ENCODE measurements around the gene PSMA5.

The PSMA5 gene

GRCh38 chr1:109368464-109368863 lies 57.8 kb downstream of the PSMA5 start:
- peak; percentile 31 for TF ChIP-seq CTCF (conservative IDR thresholded peaks at IDR 0.05; ENCODE audit: low read depth, low read length)
- no peak for DNase-seq (ENCODE audit: low read depth)
- no peak overlapping the region for H3K4me3 ChIP-seq (ENCODE audit: low read depth, low read length)

- DNase-seq (ENCODE audit: low read depth): no peak
- TF ChIP-seq CTCF (conservative IDR thresholded peaks at IDR 0.05; ENCODE audit: low read depth, low read length): no peak
- no peak overlapping the region for H3K4me3 ChIP-seq (ENCODE audit: low read depth, low read length)
Observed at GRCh38 chr1:109367626-109368025, 58.6 kb downstream of the PSMA5 start.

- no peak for TF ChIP-seq CTCF (conservative IDR thresholded peaks at IDR 0.05; ENCODE audit: low read depth, low read length)
- H3K4me3 ChIP-seq (ENCODE audit: low read depth, low read length): no peak overlapping the region
- DNase-seq (ENCODE audit: low read depth): peak; percentile 47
Observed at GRCh38 chr1:109365642-109366204, 60.5 kb downstream of the PSMA5 start.

GRCh38 chr1:109361649-109362048 lies 64.6 kb downstream of the PSMA5 start:
- no peak overlapping the region for H3K4me3 ChIP-seq (ENCODE audit: low read depth, low read length)
- no peak for DNase-seq (ENCODE audit: low read depth)
- TF ChIP-seq CTCF (conservative IDR thresholded peaks at IDR 0.05; ENCODE audit: low read depth, low read length): no peak

- no peak for TF ChIP-seq CTCF (conservative IDR thresholded peaks at IDR 0.05; ENCODE audit: low read depth, low read length)
- H3K4me3 ChIP-seq (ENCODE audit: low read depth, low read length): no peak overlapping the region
- DNase-seq (ENCODE audit: low read depth): no peak
Observed at GRCh38 chr1:109361069-109361468, 65.2 kb downstream of the PSMA5 start.

GRCh38 chr1:109357616-109358015 lies 68.6 kb downstream of the PSMA5 start:
- DNase-seq (ENCODE audit: low read depth): peak; percentile 44
- H3K4me3 ChIP-seq (ENCODE audit: low read depth, low read length): no peak overlapping the region
- TF ChIP-seq CTCF (conservative IDR thresholded peaks at IDR 0.05; ENCODE audit: low read depth, low read length): no peak

- TF ChIP-seq CTCF (conservative IDR thresholded peaks at IDR 0.05; ENCODE audit: low read depth, low read length): no peak
- no peak for DNase-seq (ENCODE audit: low read depth)
- no peak overlapping the region for H3K4me3 ChIP-seq (ENCODE audit: low read depth, low read length)
Observed at GRCh38 chr1:109356915-109357314, 69.3 kb downstream of the PSMA5 start.

All from choroid plexus epithelial cell (primary cell).